SIG-M5 treated with dmso at 0.1 percent for 504 hours (cell line): ENCODE results near the gene TNS3.
"Not testable (repeated sequence)": the region's sequence is repeated elsewhere in the genome, so short reads cannot be mapped to it uniquely, and the experiment has no call there.

Experiments
- DNase-seq: peaks from one replicate; lab custom pipeline; 2025; ENCODE audit not compliant: unreplicated experiment; lab: John Stamatoyannopoulos, UW

The TNS3 gene

GRCh38 chr7:47273088-47273487, 308.8 kb downstream of the TNS3 start:
- DNase-seq, result no peak

- no peak for DNase-seq
Measured at GRCh38 chr7:47271749-47272148, 310.2 kb downstream of the TNS3 start.

- no peak for DNase-seq
Measured at GRCh38 chr7:47268851-47269836, 312.8 kb downstream of the TNS3 start.

- DNase-seq, result no peak
Measured at GRCh38 chr7:47267346-47267745, 314.6 kb downstream of the TNS3 start.

- no peak for DNase-seq
Measured at GRCh38 chr7:47266799-47267198, 315.1 kb downstream of the TNS3 start.

GRCh38 chr7:47266131-47266706, 315.7 kb downstream of the TNS3 start:
- peak; percentile 68 for DNase-seq

- DNase-seq, result no peak
Measured at GRCh38 chr7:47265621-47266020, 316.3 kb downstream of the TNS3 start.

- no peak for DNase-seq
Measured at GRCh38 chr7:47264021-47264651, 317.8 kb downstream of the TNS3 start.

GRCh38 chr7:47262881-47263280, 319.0 kb downstream of the TNS3 start:
- DNase-seq, result no peak

GRCh38 chr7:47262160-47262559, 319.8 kb downstream of the TNS3 start:
- DNase-seq, result not testable (repeated sequence)

GRCh38 chr7:47260270-47260669, 321.6 kb downstream of the TNS3 start:
- DNase-seq, result no peak

GRCh38 chr7:47259682-47260081, 322.2 kb downstream of the TNS3 start:
- no peak for DNase-seq

GRCh38 chr7:47258798-47259197, 323.1 kb downstream of the TNS3 start:
- DNase-seq, result no peak

GRCh38 chr7:47256016-47256415, 325.9 kb downstream of the TNS3 start:
- no peak for DNase-seq

GRCh38 chr7:47255441-47255840, 326.5 kb downstream of the TNS3 start:
- DNase-seq, result no peak

GRCh38 chr7:47255007-47255406, 326.9 kb downstream of the TNS3 start:
- no peak for DNase-seq

- DNase-seq, result peak; percentile 48
Measured at GRCh38 chr7:47254081-47254977, 327.6 kb downstream of the TNS3 start.

GRCh38 chr7:47253650-47254080, 328.2 kb downstream of the TNS3 start:
- DNase-seq, result no peak

GRCh38 chr7:47252675-47253074, 329.2 kb downstream of the TNS3 start:
- DNase-seq, result no peak

GRCh38 chr7:47249361-47249760, 332.6 kb downstream of the TNS3 start:
- peak; percentile 31 for DNase-seq

GRCh38 chr7:47248797-47249196, 333.1 kb downstream of the TNS3 start:
- no peak for DNase-seq
